HCT116 (cell line): ENCODE measurements around the gene TAX1BP1. TPM values are rescaled to one million over a fixed set of nuclear protein-coding genes. Genes with fewer than 3 reads are reported as not detected.

Experiments
- ATAC-seq: fragments of 200-7000 bp; cut with Tn5 transposase; 2 replicates; pipeline ENCODE4 v1.9.1; 2020; ENCODE audit warnings: mild to moderate bottlenecking, moderate library complexity
- BruUV-seq: library from RNA; stranded (reverse); fragments of 400-500 nt; replicated peaks from 2 replicates; lab custom pipeline; 2021; lab: Mats Ljungman, UMichigan
- CTCF ChIA-PET: fragments of 300-600 bp; sonication (Branson Sonifier 250); formaldehyde crosslinking; loops from one replicate; lab custom pipeline; 2021; ENCODE audit warnings: antibody characterized with exemption; lab: Charles Lee
- POLR2A ChIA-PET: fragments of 300-600, 350-600 bp; sonication (Branson Sonifier 250); formaldehyde crosslinking; loops from one replicate; lab custom pipeline; 2021; ENCODE audit warnings: antibody characterized with exemption; lab: Charles Lee
- RAD21 ChIA-PET, 2 experiments: fragments of 300-600 bp; sonication (Branson Sonifier 250); formaldehyde crosslinking; loops; one replicate each; lab custom pipeline; 2023; ENCODE audit warnings: low total read pairs in 2 of 2; ENCODE audit not compliant: uncharacterized antibody in 2 of 2, unreplicated experiment in 2 of 2, low non-redundant PET in 1 of 2; lab: Charles Lee
- DNase-seq: peaks from one replicate; pipeline ENCODE4 v3.0.0-alpha.2; 2010; ENCODE audit warnings: low read depth, low spot score
- H2AFZ ChIP-seq: fragments of 200-600 bp; shearing (Covaris generic), sonication (generic); 2 replicates; pipeline ENCODE4 v1.6.1; 2017; ENCODE audit warnings: low read depth, mixed run types, mixed read lengths, antibody characterized with exemption, low read length; ENCODE audit not compliant: poor library complexity, severe bottlenecking
- H3K27ac ChIP-seq: 2 replicates; pipeline ENCODE4 v1.5.1; 2012; ENCODE audit warnings: low read depth, low read length
- H3K27me3 ChIP-seq: fragments of 200-600 bp; sonication (generic); 2 replicates; pipeline ENCODE4 v1.6.1; 2016; ENCODE audit warnings: mixed run types, low read length, mixed read lengths; ENCODE audit not compliant: insufficient read depth
- H3K36me3 ChIP-seq, 2 experiments: fragments of 200-500 bp in 1 of 2; fragments of 200-600 bp in 1 of 2; sonication (Bioruptor generic) in 1 of 2; sonication (generic) in 1 of 2; 2 replicates each; pipeline versions ENCODE4 v1.5.1 to v1.6.1; 2014 to 2016; ENCODE audit warnings: low read length in 2 of 2, inconsistent platforms in 1 of 2, mixed read lengths in 1 of 2, mixed run types in 1 of 2; ENCODE audit not compliant: insufficient read depth in 2 of 2, control insufficient read depth in 1 of 2
- H3K4me1 ChIP-seq, 2 experiments: fragments of 200-600 bp in 1 of 2; sonication (generic) in 1 of 2; 2 replicates each; pipeline versions ENCODE4 v1.5.1 to v1.6.1; 2012 to 2017; ENCODE audit warnings: low read length in 2 of 2, inconsistent platforms in 1 of 2, mild to moderate bottlenecking in 1 of 2, mixed read lengths in 1 of 2, mixed run types in 1 of 2, moderate library complexity in 1 of 2; ENCODE audit not compliant: insufficient read depth in 2 of 2, control insufficient read depth in 1 of 2
- H3K4me2 ChIP-seq: fragments of 200-600 bp; sonication (generic); 2 replicates; pipeline ENCODE4 v1.6.1; 2017; ENCODE audit warnings: mixed run types, low read length, mixed read lengths
- H3K4me3 ChIP-seq, 2 experiments: fragments of 200-600 bp in 1 of 2; sonication (generic) in 1 of 2; replicated peaks in 1 of 2; 2 replicates each; pipeline ENCODE4 v1.5.1; 2011 to 2016; ENCODE audit warnings: low read length in 2 of 2, control low read depth in 1 of 2, low read depth in 1 of 2, mild to moderate bottlenecking in 1 of 2, mixed read lengths in 1 of 2, mixed run types in 1 of 2
- H3K79me2 ChIP-seq: fragments of 200-600 bp; sonication (generic); 2 replicates; pipeline ENCODE4 v1.6.1; 2017; ENCODE audit warnings: mild to moderate bottlenecking, mixed run types, low read length, moderate library complexity, mixed read lengths; ENCODE audit not compliant: insufficient read depth
- H3K9ac ChIP-seq: fragments of 200-600 bp; sonication (generic); 2 replicates; pipeline ENCODE4 v1.6.1; 2016; ENCODE audit warnings: low read length, mixed read lengths
- H3K9me2 ChIP-seq: fragments of 200-600 bp; sonication (generic), shearing (Covaris generic); 2 replicates; pipeline ENCODE4 v1.6.1; 2017; ENCODE audit warnings: mixed run types, mild to moderate bottlenecking, moderate library complexity; ENCODE audit not compliant: insufficient read depth
- H3K9me3 ChIP-seq, 2 experiments: fragments of 200-500 bp in 1 of 2; fragments of 200-600 bp in 1 of 2; sonication (Bioruptor generic) in 1 of 2; sonication (generic) in 1 of 2; 2 replicates each; pipeline ENCODE4 v1.6.1; 2014 to 2017; ENCODE audit warnings: low read length in 2 of 2, mixed read lengths in 2 of 2, inconsistent platforms in 1 of 2, low read depth in 1 of 2, mild to moderate bottlenecking in 1 of 2, mixed run types in 1 of 2, moderate library complexity in 1 of 2; ENCODE audit not compliant: control insufficient read depth in 1 of 2, insufficient read depth in 1 of 2
- H4K20me1 ChIP-seq: fragments of 200-600 bp; sonication (generic), shearing (Covaris generic); 2 replicates; pipeline ENCODE4 v1.6.1; 2017; ENCODE audit warnings: mixed run types, mild to moderate bottlenecking, moderate library complexity; ENCODE audit not compliant: insufficient read depth
- CBX3 ChIP-seq: IDR thresholded peaks from 2 replicates; pipeline ENCODE4 v1.6.1; 2012; ENCODE audit warnings: low read depth
- CEBPB ChIP-seq: IDR thresholded peaks from 2 replicates; pipeline ENCODE4 v1.6.1; 2012; ENCODE audit warnings: low read depth
- EGR1 ChIP-seq: IDR thresholded peaks from 2 replicates; pipeline ENCODE4 v1.6.1; 2012; ENCODE audit warnings: low read depth
- ELF1 ChIP-seq: IDR thresholded peaks from 2 replicates; pipeline ENCODE4 v1.6.1; 2012; ENCODE audit warnings: low read depth, borderline replicate concordance
- EZH2phosphoT487 ChIP-seq: fragments of 200-600 bp; IDR thresholded peaks from 2 replicates; pipeline ENCODE4 v1.6.1; 2018; ENCODE audit warnings: antibody characterized with exemption, borderline replicate concordance
- POLR2A ChIP-seq: IDR thresholded peaks from 2 replicates; pipeline ENCODE4 v1.7.0; 2011; ENCODE audit warnings: borderline replicate concordance; ENCODE audit not compliant: insufficient read depth, insufficient read length; ENCODE audit errors: extremely low read depth
- RAD21 ChIP-seq: IDR thresholded peaks from 2 replicates; pipeline ENCODE4 v1.6.1; 2012; ENCODE audit warnings: low read depth, mild to moderate bottlenecking
- YY1 ChIP-seq: IDR thresholded peaks from 2 replicates; pipeline ENCODE4 v1.6.1; 2011; ENCODE audit warnings: low read length, low read depth, moderate library complexity, mild to moderate bottlenecking; ENCODE audit not compliant: insufficient replicate concordance; ENCODE audit errors: extremely low read depth
- ZBTB33 ChIP-seq: IDR thresholded peaks from 2 replicates; pipeline ENCODE4 v1.6.1; 2011; ENCODE audit warnings: mild to moderate bottlenecking, low read length, moderate library complexity; ENCODE audit not compliant: insufficient replicate concordance; ENCODE audit errors: extremely low read depth
- ZFX ChIP-seq: fragments of 450-650 bp; IDR thresholded peaks from 2 replicates; pipeline ENCODE4 v1.6.1; 2017
- intact Hi-C: fragments of 100-400 bp; cut with micrococcal nuclease; formaldehyde crosslinking; loops from 2 replicates; pipeline ENCODE4 v1.10.0; 2022
- total RNA-seq: library from RNA; stranded (reverse); gene quantifications from one replicate; pipeline ENCODE4 v1.2.1, GENCODE V29; 2021; ENCODE audit not compliant: unreplicated experiment
- TF ChIP-seq, protein P1 (sequence below), 3 experiments: fragments of 200-600 bp in 1 of 3; sonication (generic) in 1 of 3; IDR thresholded peaks in 2 of 3; conservative IDR thresholded peaks in 1 of 3; 2 replicates each; pipeline ENCODE4 v1.5.1; 2012 to 2017; ENCODE audit warnings: low read depth in 2 of 3, low read length in 2 of 3, antibody characterized with exemption in 1 of 3, borderline replicate concordance in 1 of 3, control low read depth in 1 of 3, mild to moderate bottlenecking in 1 of 3, mixed read lengths in 1 of 3, mixed run types in 1 of 3, moderate library complexity in 1 of 3; ENCODE audit not compliant: insufficient read depth in 1 of 3
- TF ChIP-seq, protein P2 (sequence below): IDR thresholded peaks from 2 replicates; pipeline ENCODE4 v1.6.1; 2012; ENCODE audit warnings: low read depth

The TAX1BP1 gene
- total RNA-seq, 1 experiment from 2014 or later, result 68.1 TPM

GRCh38 chr7:27759491-27759890 is 19.5 kb downstream of the TAX1BP1 start:
- Histone ChIP-seq H3K4me2 (no peak overlapping the region), H3K9me2 (no peaks in the 10 kb centered on the region), H3K79me2 (peaks cover 25% of the 10 kb centered on the region), H3K9me3 (no peaks in the 10 kb centered on the region), H3K4me3 (no peak overlapping the region), H3K4me1 (no peaks in the 10 kb centered on the region), H2AFZ (no peak overlapping the region), H3K9ac (no peak overlapping the region), H4K20me1 (no peaks in the 10 kb centered on the region), H3K27me3 (no peaks in the 10 kb centered on the region), H3K27ac (no peak overlapping the region), H3K36me3 (peaks cover 11 to 14% of the 10 kb centered on the region in 2 experiments)
- TF ChIP-seq YY1 (no peak), POLR2A (no peak), ELF1 (no peak), EZH2phosphoT487 (no peak), EGR1 (no peak), ZFX (no peak), ZBTB33 (no peak), CBX3 (no peak), CEBPB (no peak), RAD21 (no peak)
- TF ChIP-seq, protein P1, sequence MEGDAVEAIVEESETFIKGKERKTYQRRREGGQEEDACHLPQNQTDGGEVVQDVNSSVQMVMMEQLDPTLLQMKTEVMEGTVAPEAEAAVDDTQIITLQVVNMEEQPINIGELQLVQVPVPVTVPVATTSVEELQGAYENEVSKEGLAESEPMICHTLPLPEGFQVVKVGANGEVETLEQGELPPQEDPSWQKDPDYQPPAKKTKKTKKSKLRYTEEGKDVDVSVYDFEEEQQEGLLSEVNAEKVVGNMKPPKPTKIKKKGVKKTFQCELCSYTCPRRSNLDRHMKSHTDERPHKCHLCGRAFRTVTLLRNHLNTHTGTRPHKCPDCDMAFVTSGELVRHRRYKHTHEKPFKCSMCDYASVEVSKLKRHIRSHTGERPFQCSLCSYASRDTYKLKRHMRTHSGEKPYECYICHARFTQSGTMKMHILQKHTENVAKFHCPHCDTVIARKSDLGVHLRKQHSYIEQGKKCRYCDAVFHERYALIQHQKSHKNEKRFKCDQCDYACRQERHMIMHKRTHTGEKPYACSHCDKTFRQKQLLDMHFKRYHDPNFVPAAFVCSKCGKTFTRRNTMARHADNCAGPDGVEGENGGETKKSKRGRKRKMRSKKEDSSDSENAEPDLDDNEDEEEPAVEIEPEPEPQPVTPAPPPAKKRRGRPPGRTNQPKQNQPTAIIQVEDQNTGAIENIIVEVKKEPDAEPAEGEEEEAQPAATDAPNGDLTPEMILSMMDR (IDR thresholded peaks at IDR 0.05 in 2 of 3, conservative IDR thresholded peaks at IDR 0.05 in 1 of 3; ENCODE audit: borderline replicate concordance in 1 of 3, insufficient read depth in 1 of 3, low read depth in 2 of 3, low read length in 2 of 3), result no peak
- TF ChIP-seq, protein P2, sequence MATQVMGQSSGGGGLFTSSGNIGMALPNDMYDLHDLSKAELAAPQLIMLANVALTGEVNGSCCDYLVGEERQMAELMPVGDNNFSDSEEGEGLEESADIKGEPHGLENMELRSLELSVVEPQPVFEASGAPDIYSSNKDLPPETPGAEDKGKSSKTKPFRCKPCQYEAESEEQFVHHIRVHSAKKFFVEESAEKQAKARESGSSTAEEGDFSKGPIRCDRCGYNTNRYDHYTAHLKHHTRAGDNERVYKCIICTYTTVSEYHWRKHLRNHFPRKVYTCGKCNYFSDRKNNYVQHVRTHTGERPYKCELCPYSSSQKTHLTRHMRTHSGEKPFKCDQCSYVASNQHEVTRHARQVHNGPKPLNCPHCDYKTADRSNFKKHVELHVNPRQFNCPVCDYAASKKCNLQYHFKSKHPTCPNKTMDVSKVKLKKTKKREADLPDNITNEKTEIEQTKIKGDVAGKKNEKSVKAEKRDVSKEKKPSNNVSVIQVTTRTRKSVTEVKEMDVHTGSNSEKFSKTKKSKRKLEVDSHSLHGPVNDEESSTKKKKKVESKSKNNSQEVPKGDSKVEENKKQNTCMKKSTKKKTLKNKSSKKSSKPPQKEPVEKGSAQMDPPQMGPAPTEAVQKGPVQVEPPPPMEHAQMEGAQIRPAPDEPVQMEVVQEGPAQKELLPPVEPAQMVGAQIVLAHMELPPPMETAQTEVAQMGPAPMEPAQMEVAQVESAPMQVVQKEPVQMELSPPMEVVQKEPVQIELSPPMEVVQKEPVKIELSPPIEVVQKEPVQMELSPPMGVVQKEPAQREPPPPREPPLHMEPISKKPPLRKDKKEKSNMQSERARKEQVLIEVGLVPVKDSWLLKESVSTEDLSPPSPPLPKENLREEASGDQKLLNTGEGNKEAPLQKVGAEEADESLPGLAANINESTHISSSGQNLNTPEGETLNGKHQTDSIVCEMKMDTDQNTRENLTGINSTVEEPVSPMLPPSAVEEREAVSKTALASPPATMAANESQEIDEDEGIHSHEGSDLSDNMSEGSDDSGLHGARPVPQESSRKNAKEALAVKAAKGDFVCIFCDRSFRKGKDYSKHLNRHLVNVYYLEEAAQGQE, result no peak
- ATAC-seq, result no peak
- POLR2A ChIA-PET, result no interaction called here
- intact Hi-C loops, result no loop called here
- CTCF ChIA-PET, result interaction anchor here (0.7 kb wide), 1 partner anchor 15 kb away, joined by 3 read pairs; no protein-coding TSS in a partner anchor
- RAD21 ChIA-PET, result no interaction called here
- BruUV-seq, result no TSS peak
- no peak for DNase-seq
